Measurements from ENCODE around the gene LRRC3B. TPM values are rescaled to one million over a fixed set of nuclear protein-coding genes. Genes with fewer than 3 reads are reported as not detected.

Gene LRRC3B
- total RNA-seq, 1 donor from 2014 or later, result not detected

- no peak for DNase-seq (ENCODE audit: low read depth in 2 of 2)
Observed at GRCh38 chr3:26630669-26631389, 8.3 kb downstream of the LRRC3B start.

GRCh38 chr3:26631390-26631738, 8.8 kb downstream of the LRRC3B start:
- no peak for DNase-seq (ENCODE audit: low read depth in 2 of 2)

GRCh38 chr3:26634601-26635000, 12.0 kb downstream of the LRRC3B start:
- DNase-seq (ENCODE audit: low read depth in 2 of 2), result no peak

GRCh38 chr3:26636096-26636727, 13.6 kb downstream of the LRRC3B start:
- no peak for DNase-seq (ENCODE audit: low read depth in 2 of 2)

- no peak for DNase-seq (ENCODE audit: low read depth in 2 of 2)
Observed at GRCh38 chr3:26637698-26638097, 15.1 kb downstream of the LRRC3B start.

- no peak for DNase-seq (ENCODE audit: low read depth in 2 of 2)
Observed at GRCh38 chr3:26638113-26638512, 15.5 kb downstream of the LRRC3B start.

GRCh38 chr3:26639339-26639738, 16.8 kb downstream of the LRRC3B start:
- DNase-seq (ENCODE audit: low read depth in 2 of 2), result no peak

GRCh38 chr3:26647078-26647477, 24.5 kb downstream of the LRRC3B start:
- DNase-seq (ENCODE audit: low read depth in 2 of 2), result no peak

- no peak for DNase-seq (ENCODE audit: low read depth in 2 of 2)
Observed at GRCh38 chr3:26648461-26648860, 25.9 kb downstream of the LRRC3B start.

GRCh38 chr3:26652164-26652563, 29.6 kb downstream of the LRRC3B start:
- no peak for DNase-seq (ENCODE audit: low read depth in 2 of 2)

- DNase-seq (ENCODE audit: low read depth in 2 of 2), result no peak
Observed at GRCh38 chr3:26653811-26654425, 31.3 kb downstream of the LRRC3B start.

- DNase-seq (ENCODE audit: low read depth in 2 of 2), result no peak
Observed at GRCh38 chr3:26655231-26655630, 32.7 kb downstream of the LRRC3B start.

- no peak for DNase-seq (ENCODE audit: low read depth in 2 of 2)
Observed at GRCh38 chr3:26657348-26657976, 34.9 kb downstream of the LRRC3B start.

- DNase-seq (ENCODE audit: low read depth in 2 of 2), result no peak
Observed at GRCh38 chr3:26668171-26668570, 45.6 kb downstream of the LRRC3B start.

GRCh38 chr3:26668696-26669095, 46.1 kb downstream of the LRRC3B start:
- no peak for DNase-seq (ENCODE audit: low read depth in 2 of 2)

- DNase-seq (ENCODE audit: low read depth in 2 of 2), result no peak
Observed at GRCh38 chr3:26675336-26675735, 52.8 kb downstream of the LRRC3B start.

- no peak for DNase-seq (ENCODE audit: low read depth in 2 of 2)
Observed at GRCh38 chr3:26681632-26682031, 59.1 kb downstream of the LRRC3B start.

GRCh38 chr3:26682406-26682805, 59.8 kb downstream of the LRRC3B start:
- DNase-seq (ENCODE audit: low read depth in 2 of 2), result no peak

- no peak for DNase-seq (ENCODE audit: low read depth in 2 of 2)
Observed at GRCh38 chr3:26683902-26684301, 61.3 kb downstream of the LRRC3B start.

- DNase-seq (ENCODE audit: low read depth in 2 of 2), result no peak
Observed at GRCh38 chr3:26687466-26687865, 64.9 kb downstream of the LRRC3B start.

- no peak for DNase-seq (ENCODE audit: low read depth in 2 of 2)
Observed at GRCh38 chr3:26699553-26699952, 77.0 kb downstream of the LRRC3B start.

- DNase-seq (ENCODE audit: low read depth in 2 of 2), result no peak
Observed at GRCh38 chr3:26703519-26703918, 80.9 kb downstream of the LRRC3B start.

- DNase-seq (ENCODE audit: low read depth in 2 of 2), result no peak
Observed at GRCh38 chr3:26704736-26705135, 82.2 kb downstream of the LRRC3B start.
